ENCODE data around the gene WDR36.

The WDR36 gene

GRCh38 chr5:111169269-111169668 lies 77.1 kb downstream of the WDR36 start:
- no peak for DNase-seq (ENCODE audit: extremely low read depth, low read depth)
- H3K4me3 ChIP-seq (replicated peaks; ENCODE audit: low read depth, low read length): no peak overlapping the region
- TF ChIP-seq CTCF (IDR thresholded peaks at IDR 0.05; ENCODE audit: low read depth, low read length, missing control alignments): no peak

- TF ChIP-seq CTCF (IDR thresholded peaks at IDR 0.05; ENCODE audit: low read depth, low read length, missing control alignments): no peak
- no peak for DNase-seq (ENCODE audit: extremely low read depth, low read depth)
Observed at GRCh38 chr5:111170279-111170678, 78.1 kb downstream of the WDR36 start.

GRCh38 chr5:111172504-111172903 lies 80.4 kb downstream of the WDR36 start:
- TF ChIP-seq CTCF (IDR thresholded peaks at IDR 0.05; ENCODE audit: low read depth, low read length, missing control alignments): no peak
- no peak overlapping the region for H3K4me3 ChIP-seq (replicated peaks; ENCODE audit: low read depth, low read length)
- no peak for DNase-seq (ENCODE audit: extremely low read depth, low read depth)

More at GRCh38 chr5:111170279-111170678, 78.1 kb downstream of the WDR36 start:
- no peak overlapping the region for H3K4me3 ChIP-seq (replicated peaks; ENCODE audit: low read depth, low read length)

- no peak overlapping the region for H3K4me3 ChIP-seq (replicated peaks; ENCODE audit: low read depth, low read length)
- no peak for TF ChIP-seq CTCF (IDR thresholded peaks at IDR 0.05; ENCODE audit: low read depth, low read length, missing control alignments)
- no peak for DNase-seq (ENCODE audit: extremely low read depth, low read depth)
Observed at GRCh38 chr5:111173476-111173875, 81.3 kb downstream of the WDR36 start.

All from HFF-Myc (cell line).